Measurements from ENCODE around the gene IFNL3.
A peak's percentile ranks its signal among the peaks of the same experiment; 100 is the strongest.

IFNL3 gene

DNA sequence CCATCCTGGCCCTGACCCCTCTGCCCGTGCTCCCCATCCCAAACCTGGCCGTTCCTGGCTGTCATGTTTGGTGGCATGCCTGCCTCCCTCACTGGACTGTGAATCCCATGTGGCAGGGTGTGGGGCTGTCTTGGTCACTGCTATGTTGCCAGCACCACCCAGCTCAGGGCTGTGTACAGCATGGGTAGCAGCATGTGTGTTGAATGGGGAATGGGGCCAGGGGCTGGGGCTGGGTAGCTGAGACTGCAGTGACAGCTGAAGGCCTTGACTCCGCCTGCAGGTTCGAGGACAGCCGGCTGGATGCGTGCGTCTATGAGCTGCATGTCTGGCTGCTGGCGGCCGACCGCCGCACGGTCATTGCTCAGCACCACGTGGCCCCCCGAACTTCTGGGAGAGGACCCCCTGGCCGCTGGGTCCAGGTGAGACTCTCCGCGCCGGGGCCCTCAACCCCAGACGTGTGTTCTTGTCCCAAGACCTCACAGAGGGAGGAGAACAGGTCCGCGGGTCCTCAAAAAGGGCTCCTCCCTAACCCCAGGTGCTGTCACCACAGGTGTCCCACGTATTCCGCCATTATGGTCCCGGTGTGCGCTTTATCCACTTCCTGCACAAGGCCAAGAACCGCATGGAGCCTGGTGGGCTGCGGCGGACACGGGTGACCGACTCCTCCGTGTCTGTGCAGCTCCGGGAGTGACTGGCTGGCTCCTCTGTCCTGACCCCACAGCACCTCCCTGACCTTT lies 44.6 kb downstream of the IFNL3 start:
- no peaks in the 10 kb centered on the region for H3K9me3 ChIP-seq (ENCODE audit: severe bottlenecking)
- DNase-seq (ENCODE audit: low spot score) (no peak), ATAC-seq (ENCODE audit: low read depth) (no peak)
- TF ChIP-seq, protein P1, sequence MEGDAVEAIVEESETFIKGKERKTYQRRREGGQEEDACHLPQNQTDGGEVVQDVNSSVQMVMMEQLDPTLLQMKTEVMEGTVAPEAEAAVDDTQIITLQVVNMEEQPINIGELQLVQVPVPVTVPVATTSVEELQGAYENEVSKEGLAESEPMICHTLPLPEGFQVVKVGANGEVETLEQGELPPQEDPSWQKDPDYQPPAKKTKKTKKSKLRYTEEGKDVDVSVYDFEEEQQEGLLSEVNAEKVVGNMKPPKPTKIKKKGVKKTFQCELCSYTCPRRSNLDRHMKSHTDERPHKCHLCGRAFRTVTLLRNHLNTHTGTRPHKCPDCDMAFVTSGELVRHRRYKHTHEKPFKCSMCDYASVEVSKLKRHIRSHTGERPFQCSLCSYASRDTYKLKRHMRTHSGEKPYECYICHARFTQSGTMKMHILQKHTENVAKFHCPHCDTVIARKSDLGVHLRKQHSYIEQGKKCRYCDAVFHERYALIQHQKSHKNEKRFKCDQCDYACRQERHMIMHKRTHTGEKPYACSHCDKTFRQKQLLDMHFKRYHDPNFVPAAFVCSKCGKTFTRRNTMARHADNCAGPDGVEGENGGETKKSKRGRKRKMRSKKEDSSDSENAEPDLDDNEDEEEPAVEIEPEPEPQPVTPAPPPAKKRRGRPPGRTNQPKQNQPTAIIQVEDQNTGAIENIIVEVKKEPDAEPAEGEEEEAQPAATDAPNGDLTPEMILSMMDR (IDR thresholded peaks at IDR 0.05; ENCODE audit: poor library complexity, severe bottlenecking): no peak
- no peaks in the 10 kb centered on the region for H3K36me3 ChIP-seq (ENCODE audit: low read depth)
- peaks cover 31% of the 10 kb centered on the region for H3K27me3 ChIP-seq (ENCODE audit: insufficient read depth, poor library complexity, severe bottlenecking)
- H3K27ac ChIP-seq (ENCODE audit: poor library complexity, severe bottlenecking): no peak overlapping the region
- no peak overlapping the region for H3K4me3 ChIP-seq (ENCODE audit: severe bottlenecking)
- H3K4me1 ChIP-seq (ENCODE audit: insufficient read depth, poor library complexity, severe bottlenecking): peaks cover 5% of the 10 kb centered on the region

DNA sequence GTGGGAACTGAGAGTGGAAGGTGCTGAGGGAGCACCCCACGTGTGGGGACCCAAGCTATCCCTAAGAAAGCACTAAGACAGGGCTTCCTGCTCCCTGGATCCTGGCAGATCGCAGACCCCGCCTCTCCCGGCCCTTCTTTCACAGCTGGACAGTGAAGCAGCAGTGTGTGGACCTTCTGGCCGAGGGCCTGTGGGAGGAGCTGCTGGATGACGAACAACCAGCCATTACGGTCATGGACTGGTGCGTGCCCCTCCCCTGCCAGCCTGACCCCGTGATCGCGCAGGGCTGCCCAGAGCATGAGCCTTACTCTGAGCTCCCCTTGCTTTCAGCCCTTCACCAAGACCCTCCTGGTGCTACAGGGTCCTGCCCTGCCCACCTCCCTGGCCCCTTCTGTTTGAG lies 45.8 kb downstream of the IFNL3 start:
- Histone ChIP-seq H3K27me3 (ENCODE audit: insufficient read depth, poor library complexity, severe bottlenecking) (peaks cover 25% of the 10 kb centered on the region), H3K36me3 (ENCODE audit: low read depth) (no peaks in the 10 kb centered on the region), H3K9me3 (ENCODE audit: severe bottlenecking) (no peaks in the 10 kb centered on the region), H3K4me3 (ENCODE audit: severe bottlenecking) (no peak overlapping the region), H3K27ac (ENCODE audit: poor library complexity, severe bottlenecking) (no peak overlapping the region), H3K4me1 (ENCODE audit: insufficient read depth, poor library complexity, severe bottlenecking) (peaks cover 5% of the 10 kb centered on the region)
- DNase-seq (ENCODE audit: low spot score): no peak
- no peak for ATAC-seq (ENCODE audit: low read depth)
- TF ChIP-seq, protein P1 (IDR thresholded peaks at IDR 0.05; ENCODE audit: poor library complexity, severe bottlenecking): no peak

DNA sequence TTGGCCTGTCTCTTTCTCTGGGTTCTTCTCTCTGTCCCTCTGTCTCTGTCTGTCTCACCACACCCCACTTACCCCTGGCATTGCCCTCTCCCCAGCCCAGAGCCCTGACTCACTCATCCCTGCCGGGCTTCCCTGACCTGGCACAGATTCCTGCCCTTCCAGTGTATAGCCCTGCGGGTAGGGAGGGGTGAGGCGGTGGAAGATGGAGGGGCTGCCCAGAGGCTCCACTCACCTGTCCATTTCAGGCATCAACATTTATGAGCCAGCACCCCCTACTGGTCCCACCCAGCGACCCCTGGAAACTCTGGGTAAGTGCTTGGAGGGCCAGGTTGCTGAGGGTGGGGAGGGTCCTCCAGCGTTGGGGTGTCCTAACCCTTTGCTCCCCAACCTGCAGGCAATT lies 47.0 kb downstream of the IFNL3 start:
- Histone ChIP-seq H3K36me3 (ENCODE audit: low read depth) (no peaks in the 10 kb centered on the region), H3K4me1 (ENCODE audit: insufficient read depth, poor library complexity, severe bottlenecking) (peaks cover 5% of the 10 kb centered on the region), H3K4me3 (ENCODE audit: severe bottlenecking) (no peak overlapping the region), H3K9me3 (ENCODE audit: severe bottlenecking) (no peaks in the 10 kb centered on the region), H3K27ac (ENCODE audit: poor library complexity, severe bottlenecking) (no peak overlapping the region), H3K27me3 (ENCODE audit: insufficient read depth, poor library complexity, severe bottlenecking) (peaks cover 12% of the 10 kb centered on the region)
- TF ChIP-seq, protein P1 (IDR thresholded peaks at IDR 0.05; ENCODE audit: poor library complexity, severe bottlenecking): no peak
- peak; percentile 68 for ATAC-seq (ENCODE audit: low read depth)
- no peak for DNase-seq (ENCODE audit: low spot score)

DNA sequence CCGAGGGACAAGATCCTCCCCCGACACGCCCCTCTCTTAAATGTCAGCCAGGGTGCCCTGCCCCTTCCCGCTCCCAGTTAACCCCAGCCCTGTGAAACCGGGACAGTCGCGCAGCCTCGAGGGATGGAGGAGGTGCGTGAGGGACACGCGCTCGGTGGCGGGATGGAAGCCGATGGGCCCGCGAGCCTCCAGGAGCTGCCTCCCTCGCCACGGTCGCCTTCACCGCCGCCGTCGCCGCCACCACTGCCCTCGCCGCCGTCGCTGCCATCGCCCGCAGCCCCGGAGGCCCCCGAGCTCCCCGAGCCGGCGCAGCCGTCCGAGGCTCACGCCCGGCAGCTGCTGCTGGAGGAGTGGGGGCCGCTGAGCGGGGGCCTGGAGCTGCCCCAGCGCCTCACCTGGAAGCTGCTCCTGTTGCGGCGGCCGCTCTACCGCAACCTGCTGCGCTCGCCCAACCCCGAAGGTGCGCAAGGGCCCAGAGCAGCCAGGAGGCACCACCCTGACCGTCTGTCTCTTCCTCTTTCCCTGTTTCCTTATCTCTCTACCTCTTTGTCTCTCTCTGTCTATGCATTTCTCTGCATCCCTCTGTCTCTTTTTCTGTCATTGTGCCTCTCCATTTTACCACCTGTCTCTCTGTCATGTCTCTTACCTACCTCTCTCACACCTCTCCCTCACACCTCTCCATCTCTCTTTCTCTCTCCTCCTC lies 47.8 kb downstream of the IFNL3 start, which contains the start of gene NCCRP1:
Gene NCCRP1 (plus strand): TSS at position 105 of the 703 bp plus-strand sequence. CDS start 19 bp downstream, at position 124.
- peaks cover 5% of the 10 kb centered on the region for H3K4me1 ChIP-seq (ENCODE audit: insufficient read depth, poor library complexity, severe bottlenecking)
- no peaks in the 10 kb centered on the region for H3K9me3 ChIP-seq (ENCODE audit: severe bottlenecking)
- H3K36me3 ChIP-seq (ENCODE audit: low read depth): no peaks in the 10 kb centered on the region
- H3K27ac ChIP-seq (ENCODE audit: poor library complexity, severe bottlenecking): no peak within 1 kb of the TSS
- H3K27me3 ChIP-seq (ENCODE audit: insufficient read depth, poor library complexity, severe bottlenecking): peaks cover 4% of the 10 kb centered on the region
- TF ChIP-seq, protein P1 (IDR thresholded peaks at IDR 0.05; ENCODE audit: poor library complexity, severe bottlenecking): no peak
- DNase-seq (ENCODE audit: low spot score) (no peak), ATAC-seq (ENCODE audit: low read depth) (no peak)
- no peak within 1 kb of the TSS for H3K4me3 ChIP-seq (ENCODE audit: severe bottlenecking)

All from RWPE2 (cell line).